IMR-90 (cell line): ENCODE measurements around the gene MFSD2B. TPM values are rescaled to one million over a fixed set of nuclear protein-coding genes. Genes with fewer than 3 reads are reported as not detected.

Experiments
- ATAC-seq: fragments of 200-7000 bp; cut with Tn5 transposase; 2 replicates; pipeline ENCODE4 v1.9.1; 2020; ENCODE audit warnings: low read depth, mild to moderate bottlenecking, moderate library complexity
- BruUV-seq: library from RNA; stranded (reverse); fragments of 400-500 nt; replicated peaks from 2 replicates; lab custom pipeline; 2021; lab: Mats Ljungman, UMichigan
- CTCF ChIA-PET: fragments of 300-600 bp; formaldehyde crosslinking; extraction: SDS; loops from one replicate; lab custom pipeline; 2021; ENCODE audit warnings: antibody characterized with exemption; lab: Yijun Ruan, JAX
- POLR2A ChIA-PET: fragments of 300-600 bp; sonication (Branson Sonifier 250); formaldehyde crosslinking; loops from one replicate; lab custom pipeline; 2022; ENCODE audit warnings: antibody characterized with exemption; ENCODE audit not compliant: unreplicated experiment; lab: Charles Lee
- DNase-seq: peaks from one replicate; pipeline ENCODE4 v3.0.0; 2013
- H2AFZ ChIP-seq: replicated peaks from 2 replicates; pipeline ENCODE3; 2013; ENCODE audit warnings: low read length, mild to moderate bottlenecking; ENCODE audit not compliant: poor library complexity
- H2AK5ac ChIP-seq: 2 replicates; pipeline ENCODE4 v1.6.1; 2013; ENCODE audit warnings: low read depth, low read length, inconsistent platforms
- H2AK9ac ChIP-seq: replicated peaks from 2 replicates; pipeline ENCODE3; 2013; ENCODE audit warnings: mild to moderate bottlenecking, low read depth, low read length, moderate library complexity; ENCODE audit not compliant: poor library complexity
- H2BK120ac ChIP-seq: 2 replicates; pipeline ENCODE4 v1.6.1; 2013; ENCODE audit warnings: low read depth, low read length, inconsistent platforms
- H2BK15ac ChIP-seq: 3 replicates; pipeline ENCODE4 v1.6.1; 2013; ENCODE audit warnings: low read depth, low read length, inconsistent platforms
- H2BK20ac ChIP-seq: 2 replicates; pipeline ENCODE4 v1.6.1; 2013; ENCODE audit warnings: low read depth, mild to moderate bottlenecking, inconsistent platforms, low read length, moderate library complexity
- H2BK5ac ChIP-seq: 2 replicates; pipeline ENCODE4 v1.6.1; 2013; ENCODE audit warnings: mild to moderate bottlenecking, low read depth, low read length, inconsistent platforms; ENCODE audit not compliant: poor library complexity, severe bottlenecking
- H3K14ac ChIP-seq: replicated peaks from 2 replicates; pipeline ENCODE4 v1.6.1; 2013; ENCODE audit warnings: low read depth, low read length, inconsistent platforms
- H3K18ac ChIP-seq: 2 replicates; pipeline ENCODE4 v1.6.1; 2013; ENCODE audit warnings: low read depth, low read length, control low read depth
- H3K23ac ChIP-seq: 2 replicates; pipeline ENCODE4 v1.6.1; 2013; ENCODE audit warnings: low read depth, low read length, inconsistent platforms
- H3K27ac ChIP-seq: 2 replicates; pipeline ENCODE4 v1.5.1; 2013; ENCODE audit warnings: mild to moderate bottlenecking, control low read depth, low read length; ENCODE audit not compliant: insufficient read depth
- H3K27me3 ChIP-seq: 2 replicates; pipeline ENCODE4 v1.6.1; 2013; ENCODE audit warnings: low read length; ENCODE audit not compliant: control insufficient read depth, insufficient read depth
- H3K36me3 ChIP-seq: 2 replicates; pipeline ENCODE4 v1.6.1; 2013; ENCODE audit warnings: low read length, mixed read lengths; ENCODE audit not compliant: control insufficient read depth, insufficient read depth
- H3K4ac ChIP-seq: 2 replicates; pipeline ENCODE4 v1.6.1; 2013; ENCODE audit warnings: low read depth, low read length, inconsistent platforms
- H3K4me1 ChIP-seq: 2 replicates; pipeline ENCODE4 v1.6.1; 2013; ENCODE audit warnings: low read length, mixed read lengths; ENCODE audit not compliant: control insufficient read depth, insufficient read depth
- H3K4me2 ChIP-seq: 2 replicates; pipeline ENCODE4 v1.6.1; 2013; ENCODE audit warnings: low read depth, mild to moderate bottlenecking, control low read depth, low read length, moderate library complexity
- H3K4me3 ChIP-seq: 2 replicates; pipeline ENCODE4 v1.5.1; 2013; ENCODE audit warnings: low read depth, mild to moderate bottlenecking, control low read depth, low read length, moderate library complexity; ENCODE audit not compliant: insufficient read depth
- H3K56ac ChIP-seq: 2 replicates; pipeline ENCODE4 v1.6.1; 2013; ENCODE audit warnings: low read length, inconsistent platforms; ENCODE audit not compliant: insufficient read depth; ENCODE audit errors: extremely low read depth
- H3K79me1 ChIP-seq, 2 experiments: 2 replicates each; pipeline ENCODE4 v1.6.1; 2013; ENCODE audit warnings: low read length in 2 of 2, inconsistent platforms in 1 of 2, low read depth in 1 of 2
- H3K9ac ChIP-seq: 2 replicates; pipeline ENCODE4 v1.6.1; 2013; ENCODE audit warnings: low read depth, low read length, control low read depth
- H3K9me1 ChIP-seq: 2 replicates; pipeline ENCODE4 v1.6.1; 2013; ENCODE audit warnings: low read length, inconsistent platforms; ENCODE audit not compliant: insufficient read depth
- H3K9me3 ChIP-seq: 2 replicates; pipeline ENCODE4 v1.6.1; 2013; ENCODE audit warnings: low read length; ENCODE audit not compliant: control insufficient read depth, insufficient read depth
- H4K20me1 ChIP-seq: 2 replicates; pipeline ENCODE4 v1.6.1; 2013; ENCODE audit warnings: low read length, inconsistent platforms; ENCODE audit not compliant: insufficient read depth
- H4K5ac ChIP-seq: 2 replicates; pipeline ENCODE4 v1.6.1; 2013; ENCODE audit warnings: mild to moderate bottlenecking, low read depth, low read length, control low read depth
- H4K8ac ChIP-seq, 2 experiments: 2 replicates each; pipeline ENCODE4 v1.6.1; 2013; ENCODE audit warnings: low read depth in 2 of 2, low read length in 2 of 2, control low read depth in 1 of 2, inconsistent platforms in 1 of 2
- H4K91ac ChIP-seq: 2 replicates; pipeline ENCODE4 v1.6.1; 2013; ENCODE audit warnings: low read depth, low read length, inconsistent platforms; ENCODE audit not compliant: insufficient read depth
- BHLHE40 ChIP-seq: fragments of 150-350 bp; IDR thresholded peaks from 2 replicates; pipeline ENCODE4 v1.6.1; 2016; ENCODE audit warnings: mild to moderate bottlenecking, low read depth, low read length
- CEBPB ChIP-seq: IDR thresholded peaks from 2 replicates; pipeline ENCODE4 v1.6.1; 2012; ENCODE audit warnings: low read depth, low read length, improper control_type of control experiment
- CHD1 ChIP-seq: IDR thresholded peaks from 2 replicates; pipeline ENCODE4 v1.6.1; 2012; ENCODE audit warnings: low read depth, low read length, improper control_type of control experiment
- ELK1 ChIP-seq: fragments of 150-350 bp; IDR thresholded peaks from 2 replicates; pipeline ENCODE4 v1.6.1; 2016; ENCODE audit warnings: low read depth, mild to moderate bottlenecking, low read length, moderate library complexity, borderline replicate concordance
- FOS ChIP-seq: fragments of 150-350 bp; IDR thresholded peaks from 2 replicates; pipeline ENCODE4 v1.6.1; 2016; ENCODE audit warnings: low read depth, low read length
- MAFK ChIP-seq: IDR thresholded peaks from 2 replicates; pipeline ENCODE4 v1.6.1; 2012; ENCODE audit warnings: low read depth, low read length, improper control_type of control experiment
- MAZ ChIP-seq: IDR thresholded peaks from 2 replicates; pipeline ENCODE4 v1.6.1; 2012; ENCODE audit warnings: low read depth, mild to moderate bottlenecking, low read length, improper control_type of control experiment, moderate library complexity, borderline replicate concordance
- MXI1 ChIP-seq: IDR thresholded peaks from 2 replicates; pipeline ENCODE4 v1.6.1; 2012; ENCODE audit warnings: low read depth, mild to moderate bottlenecking, low read length, moderate library complexity, borderline replicate concordance
- NFE2L2 ChIP-seq: fragments of 150-350 bp; IDR thresholded peaks from 2 replicates; pipeline ENCODE4 v1.6.1; 2016; ENCODE audit warnings: low read depth, mild to moderate bottlenecking, low read length
- POLR2A ChIP-seq: IDR thresholded peaks from 2 replicates; pipeline ENCODE4 v1.6.1; 2012; ENCODE audit warnings: mild to moderate bottlenecking, low read depth, low read length
- RAD21 ChIP-seq: IDR thresholded peaks from 2 replicates; pipeline ENCODE4 v1.6.1; 2012; ENCODE audit warnings: low read length, improper control_type of control experiment
- RCOR1 ChIP-seq: IDR thresholded peaks from 2 replicates; pipeline ENCODE4 v1.6.1; 2012; ENCODE audit warnings: mild to moderate bottlenecking, low read length, improper control_type of control experiment; ENCODE audit not compliant: insufficient replicate concordance
- RFX5 ChIP-seq: IDR thresholded peaks from 2 replicates; pipeline ENCODE4 v1.8.0; 2012; ENCODE audit warnings: low read depth, mild to moderate bottlenecking, low read length, moderate library complexity
- SMC3 ChIP-seq: fragments of 150-350 bp; IDR thresholded peaks from 2 replicates; pipeline ENCODE4 v1.6.1; 2016; ENCODE audit warnings: low read depth, mild to moderate bottlenecking, antibody characterized with exemption, low read length, moderate library complexity
- WGBS, 2 experiments: methylation state at CpG; one replicate each; pipeline versions ENCODE4 v1.1.5 to v1.1.7; 2013; ENCODE audit warnings: missing lambda C conversion rate in 2 of 2; ENCODE audit not compliant: insufficient read length in 1 of 2; ENCODE audit errors: extremely low coverage in 2 of 2; 5-methylcytosine and 5-hydroxymethylcytosine counted together
- dilution Hi-C: fragments of 300-500 bp; cut with HindIII; formaldehyde crosslinking; loops from one replicate; pipeline ENCODE4 v1.14.3; 2018; ENCODE audit warnings: low sequenced_read_pairs; ENCODE audit not compliant: unreplicated experiment
- in situ Hi-C: fragments of 300-500 bp; cut with MboI; formaldehyde crosslinking; loops from 3 replicates; pipeline ENCODE4 v1.14.3; 2019; ENCODE audit warnings: low sequenced_read_pairs, inconsistent platforms, mixed read lengths
- intact Hi-C: fragments of 100-400 bp; cut with micrococcal nuclease; formaldehyde crosslinking; loops from 2 replicates; pipeline ENCODE4 v1.10.0; 2022
- polyA plus RNA-seq, 3 experiments: library from polyadenylated mRNA; depleted of rRNA; stranded (reverse); fragments of >200 nt; gene quantifications; 2 replicates each; pipeline ENCODE4 v1.2.3, GENCODE V29; 2012; ENCODE audit warnings: low replicate concordance in 1 of 3
- total RNA-seq: library from RNA; depleted of rRNA; stranded (reverse); fragments of >200 nt; gene quantifications from 2 replicates; pipeline ENCODE4 v1.2.3, GENCODE V29; 2012
- TF ChIP-seq, protein P1 (sequence below): fragments of 150-350 bp; IDR thresholded peaks from 2 replicates; pipeline ENCODE4 v1.6.1; 2017; ENCODE audit warnings: mild to moderate bottlenecking, antibody characterized with exemption, low read length, low read depth
- TF ChIP-seq, protein P2 (sequence below): conservative IDR thresholded peaks from 2 replicates; pipeline ENCODE4 v1.5.1; 2012; ENCODE audit warnings: mild to moderate bottlenecking, low read depth, low read length, improper control_type of control experiment

The MFSD2B gene
- total and polyA plus RNA-seq, 2 of the 4 experiments (the other 2 are of a cell fraction) = 0.05 TPM; not detected in 1

GRCh38 chr2:24052951-24053350, 43.1 kb downstream of the MFSD2B start:
- Histone ChIP-seq H2AK9ac (no peak overlapping the region), H2AK5ac (no peak overlapping the region), H3K27ac (no peak overlapping the region), H4K8ac (no peak overlapping the region), H4K5ac (no peak overlapping the region), H3K36me3 (no peaks in the 10 kb centered on the region), H3K4ac (no peak overlapping the region), H3K4me1 (no peaks in the 10 kb centered on the region), H3K14ac (no peak overlapping the region), H3K56ac (no peak overlapping the region), H4K91ac (no peak overlapping the region), H2AFZ (no peak overlapping the region), H2BK5ac (no peak overlapping the region), H4K20me1 (no peaks in the 10 kb centered on the region), H3K27me3 (no peaks in the 10 kb centered on the region), H3K79me1 (0 out of 4 replicates have a peak, but pooled peaks cover 3 to 5% of the 10 kb centered on the region in 2 experiments), H3K18ac (no peak overlapping the region), H3K4me3 (no peak overlapping the region), H3K9me3 (no peaks in the 10 kb centered on the region), H3K4me2 (no peak overlapping the region), H2BK15ac (no peak overlapping the region), H3K9ac (no peak overlapping the region), H2BK120ac (no peak overlapping the region), H3K23ac (no peak overlapping the region), H2BK20ac (no peak overlapping the region), H3K9me1 (0 out of 2 replicates have a peak, but pooled peaks cover 5% of the 10 kb centered on the region)
- dilution Hi-C loops = no loop called here
- DNase-seq = no peak
- ATAC-seq = no peak
- in situ Hi-C loops = no loop called here
- intact Hi-C loops = no loop called here
- no CpG with 5 or more reads among the region's 1 CpG for WGBS, 2 experiments
- ChIA-PET CTCF (interaction anchor here (0.6 to 0.7 kb wide), 2 partner anchors 10 to 29 kb away, joined by 3 to 4 read pairs; no protein-coding TSS in a partner anchor), POLR2A (no interaction called here)
- TF ChIP-seq CHD1 (no peak), SMC3 (no peak), RFX5 (no peak), FOS (no peak), RCOR1 (no peak), CEBPB (no peak), MXI1 (no peak), POLR2A (no peak), NFE2L2 (no peak), ELK1 (no peak), MAFK (no peak), BHLHE40 (no peak), RAD21 (no peak), MAZ (no peak)
- TF ChIP-seq, protein P1, sequence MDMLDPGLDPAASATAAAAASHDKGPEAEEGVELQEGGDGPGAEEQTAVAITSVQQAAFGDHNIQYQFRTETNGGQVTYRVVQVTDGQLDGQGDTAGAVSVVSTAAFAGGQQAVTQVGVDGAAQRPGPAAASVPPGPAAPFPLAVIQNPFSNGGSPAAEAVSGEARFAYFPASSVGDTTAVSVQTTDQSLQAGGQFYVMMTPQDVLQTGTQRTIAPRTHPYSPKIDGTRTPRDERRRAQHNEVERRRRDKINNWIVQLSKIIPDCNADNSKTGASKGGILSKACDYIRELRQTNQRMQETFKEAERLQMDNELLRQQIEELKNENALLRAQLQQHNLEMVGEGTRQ = no peak
- TF ChIP-seq, protein P2, sequence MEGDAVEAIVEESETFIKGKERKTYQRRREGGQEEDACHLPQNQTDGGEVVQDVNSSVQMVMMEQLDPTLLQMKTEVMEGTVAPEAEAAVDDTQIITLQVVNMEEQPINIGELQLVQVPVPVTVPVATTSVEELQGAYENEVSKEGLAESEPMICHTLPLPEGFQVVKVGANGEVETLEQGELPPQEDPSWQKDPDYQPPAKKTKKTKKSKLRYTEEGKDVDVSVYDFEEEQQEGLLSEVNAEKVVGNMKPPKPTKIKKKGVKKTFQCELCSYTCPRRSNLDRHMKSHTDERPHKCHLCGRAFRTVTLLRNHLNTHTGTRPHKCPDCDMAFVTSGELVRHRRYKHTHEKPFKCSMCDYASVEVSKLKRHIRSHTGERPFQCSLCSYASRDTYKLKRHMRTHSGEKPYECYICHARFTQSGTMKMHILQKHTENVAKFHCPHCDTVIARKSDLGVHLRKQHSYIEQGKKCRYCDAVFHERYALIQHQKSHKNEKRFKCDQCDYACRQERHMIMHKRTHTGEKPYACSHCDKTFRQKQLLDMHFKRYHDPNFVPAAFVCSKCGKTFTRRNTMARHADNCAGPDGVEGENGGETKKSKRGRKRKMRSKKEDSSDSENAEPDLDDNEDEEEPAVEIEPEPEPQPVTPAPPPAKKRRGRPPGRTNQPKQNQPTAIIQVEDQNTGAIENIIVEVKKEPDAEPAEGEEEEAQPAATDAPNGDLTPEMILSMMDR = no peak
- no TSS peak for BruUV-seq
